Left kidney (tissue), 2 donors: ENCODE data around the gene DYRK3. TPM values are rescaled to one million over a fixed set of nuclear protein-coding genes. Genes with fewer than 3 reads are reported as not detected.

Experiments used
- DNase-seq: peaks from one replicate; pipeline ENCODE4 v3.0.0-alpha.2; 2013
- polyA plus RNA-seq: library from polyadenylated mRNA; unstranded; fragments of 120-200 nt; gene quantifications from one replicate; pipeline ENCODE4 v1.2.1, GENCODE V29; 2013; ENCODE audit not compliant: insufficient read length

DYRK3 gene
- polyA plus RNA-seq, 1 donor: 8.0 TPM

- DNase-seq: no peak
Observed at GRCh38 chr1:206661161-206661820, 26.0 kb downstream of the DYRK3 start.

- no peak for DNase-seq
Observed at GRCh38 chr1:206662396-206663092, 27.2 kb downstream of the DYRK3 start.

GRCh38 chr1:206663362-206663761 lies 28.0 kb downstream of the DYRK3 start:
- DNase-seq: no peak

GRCh38 chr1:206663832-206664652 lies 28.7 kb downstream of the DYRK3 start:
- DNase-seq: peak; percentile 78

- no peak for DNase-seq
Observed at GRCh38 chr1:206664740-206665139, 29.4 kb downstream of the DYRK3 start.

- DNase-seq: no peak
Observed at GRCh38 chr1:206666031-206666561, 30.8 kb downstream of the DYRK3 start.

GRCh38 chr1:206666954-206667665 lies 31.8 kb downstream of the DYRK3 start:
- DNase-seq: no peak

- DNase-seq: no peak
Observed at GRCh38 chr1:206668351-206668750, 33.0 kb downstream of the DYRK3 start.

- DNase-seq: no peak
Observed at GRCh38 chr1:206668874-206669410, 33.6 kb downstream of the DYRK3 start.

GRCh38 chr1:206672011-206672688 lies 36.8 kb downstream of the DYRK3 start:
- no peak for DNase-seq

GRCh38 chr1:206672844-206673758 lies 37.8 kb downstream of the DYRK3 start:
- no peak for DNase-seq

GRCh38 chr1:206674236-206674635 lies 38.9 kb downstream of the DYRK3 start:
- DNase-seq: no peak

- no peak for DNase-seq
Observed at GRCh38 chr1:206674745-206675175, 39.4 kb downstream of the DYRK3 start.

- no peak for DNase-seq
Observed at GRCh38 chr1:206676499-206676898, 41.2 kb downstream of the DYRK3 start.

- DNase-seq: no peak
Observed at GRCh38 chr1:206678490-206678889, 43.2 kb downstream of the DYRK3 start.

- DNase-seq: no peak
Observed at GRCh38 chr1:206679738-206680211, 44.4 kb downstream of the DYRK3 start.

GRCh38 chr1:206680279-206680678 lies 44.9 kb downstream of the DYRK3 start:
- no peak for DNase-seq

- DNase-seq: no peak
Observed at GRCh38 chr1:206681359-206681758, 46.0 kb downstream of the DYRK3 start.

- no peak for DNase-seq
Observed at GRCh38 chr1:206682111-206682510, 46.8 kb downstream of the DYRK3 start.

GRCh38 chr1:206683313-206683712 lies 48.0 kb downstream of the DYRK3 start:
- no peak for DNase-seq
